K562 (cell line): ENCODE data around the gene RBM18.

ENCODE experiments used
- ELF4 ChIP-seq: fragments of 450-650 bp; formaldehyde crosslinking; IDR thresholded peaks from 2 replicates; pipeline ENCODE4 v1.4.0; 2022; ENCODE audit warnings: missing genetic modification characterization
- NCOA6 ChIP-seq: fragments of 450-650 bp; IDR thresholded peaks from 2 replicates; pipeline ENCODE4 v1.6.1; 2017; ENCODE audit warnings: mild to moderate bottlenecking
- ZNF24 ChIP-seq: fragments of 450-650 bp; IDR thresholded peaks from 2 replicates; pipeline ENCODE4 v1.6.1; 2016
- ZNF274 ChIP-seq: IDR thresholded peaks from 2 replicates; pipeline ENCODE4 v1.6.1; 2011; ENCODE audit warnings: low read depth, mild to moderate bottlenecking, low read length, moderate library complexity, borderline replicate concordance

DNA sequence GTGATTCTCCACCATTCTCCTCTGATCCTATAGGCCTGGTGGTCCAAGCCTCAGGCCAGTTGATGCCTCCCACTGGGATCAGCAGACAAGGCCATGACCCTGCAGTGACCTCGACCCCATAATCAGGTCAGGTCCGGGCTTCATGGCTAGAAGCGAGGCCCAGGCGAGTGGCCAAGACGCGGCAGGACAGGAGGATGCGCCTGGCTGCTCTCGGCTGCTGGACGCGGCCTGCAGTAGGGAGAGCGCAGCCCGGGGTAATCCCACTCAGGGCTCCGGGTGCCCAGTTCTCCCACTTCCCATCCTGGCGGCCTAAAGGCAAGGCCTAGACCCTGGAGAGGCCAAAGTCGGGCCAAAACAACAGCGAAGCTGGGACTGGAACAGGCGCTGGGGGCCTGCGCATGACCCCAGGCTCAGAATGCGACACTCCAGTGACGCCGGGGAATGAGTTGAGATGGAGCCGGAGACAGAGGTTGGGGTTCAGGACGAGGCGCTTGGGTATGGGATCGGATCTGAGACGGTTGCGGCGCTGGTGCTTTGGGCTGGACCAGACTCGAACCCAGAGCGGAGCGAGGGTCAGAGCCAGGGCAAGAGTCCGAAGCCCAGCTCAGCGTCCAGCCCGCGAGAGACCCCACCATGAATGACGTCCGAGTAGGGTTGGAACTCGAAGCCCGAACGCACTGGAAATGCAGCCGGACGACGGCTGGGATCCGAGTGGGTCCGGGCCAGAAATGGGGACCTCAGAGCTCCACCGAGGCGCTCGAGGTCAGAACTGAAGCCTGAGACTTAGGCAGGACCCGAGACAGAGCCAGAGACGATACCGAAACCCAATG lies 39.1 kb downstream of the RBM18 start:
- TF ChIP-seq NCOA6 (no peak), ZNF274 (no peak), ELF4 (CRISPR knock-in tag) (no peak), ZNF24 (no peak)
